ENCODE measurements around the gene GFPT2. TPM values are rescaled to one million over a fixed set of nuclear protein-coding genes. Genes with fewer than 3 reads are reported as not detected.

GFPT2 gene
- total RNA-seq, 1 experiment from 2014 or later, result 0.82 TPM

DNA sequence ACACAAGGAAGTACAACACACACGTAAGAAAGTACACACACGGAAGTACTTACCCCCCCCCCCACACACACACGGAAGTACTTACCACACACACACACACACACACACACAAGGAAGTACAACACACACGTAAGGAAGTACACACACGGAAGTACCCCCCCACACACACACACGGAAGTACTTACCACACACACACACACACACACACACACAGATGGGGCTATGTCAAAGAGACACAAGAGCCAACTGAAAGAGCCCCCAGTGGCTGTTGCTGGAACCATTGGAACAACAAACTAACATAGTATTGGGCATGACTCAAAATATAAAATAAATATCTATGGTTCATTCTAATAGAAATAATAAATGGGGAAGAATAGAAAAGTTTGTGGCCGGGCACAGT is 56.4 kb downstream of the GFPT2 start:
- BruUV-seq (replicated peaks), result no TSS peak
- no peaks in the 10 kb centered on the region for H3K36me3 ChIP-seq (ENCODE audit: insufficient read depth, low read length, poor library complexity, severe bottlenecking)
- H3K9me3 ChIP-seq (ENCODE audit: low read depth, low read length, poor library complexity, severe bottlenecking), result no peaks in the 10 kb centered on the region
- H3K27me3 ChIP-seq (replicated peaks; ENCODE audit: insufficient read depth, low read depth, low read length, poor library complexity), result no peaks in the 10 kb centered on the region
- ChIA-PET CTCF (no interaction called here), POLR2A (ENCODE audit: low non-redundant PET) (no interaction called here)
- no peak overlapping the region for H3K27ac ChIP-seq (ENCODE audit: low read depth, low read length, poor library complexity, severe bottlenecking)
- intact Hi-C loops (cut with micrococcal nuclease; ENCODE audit: unreplicated experiment), result no loop called here
- no peak for TF ChIP-seq EZH2 (IDR thresholded peaks at IDR 0.05; ENCODE audit: borderline replicate concordance, low read depth, low read length, poor library complexity, severe bottlenecking)
- TF ChIP-seq, protein P1, sequence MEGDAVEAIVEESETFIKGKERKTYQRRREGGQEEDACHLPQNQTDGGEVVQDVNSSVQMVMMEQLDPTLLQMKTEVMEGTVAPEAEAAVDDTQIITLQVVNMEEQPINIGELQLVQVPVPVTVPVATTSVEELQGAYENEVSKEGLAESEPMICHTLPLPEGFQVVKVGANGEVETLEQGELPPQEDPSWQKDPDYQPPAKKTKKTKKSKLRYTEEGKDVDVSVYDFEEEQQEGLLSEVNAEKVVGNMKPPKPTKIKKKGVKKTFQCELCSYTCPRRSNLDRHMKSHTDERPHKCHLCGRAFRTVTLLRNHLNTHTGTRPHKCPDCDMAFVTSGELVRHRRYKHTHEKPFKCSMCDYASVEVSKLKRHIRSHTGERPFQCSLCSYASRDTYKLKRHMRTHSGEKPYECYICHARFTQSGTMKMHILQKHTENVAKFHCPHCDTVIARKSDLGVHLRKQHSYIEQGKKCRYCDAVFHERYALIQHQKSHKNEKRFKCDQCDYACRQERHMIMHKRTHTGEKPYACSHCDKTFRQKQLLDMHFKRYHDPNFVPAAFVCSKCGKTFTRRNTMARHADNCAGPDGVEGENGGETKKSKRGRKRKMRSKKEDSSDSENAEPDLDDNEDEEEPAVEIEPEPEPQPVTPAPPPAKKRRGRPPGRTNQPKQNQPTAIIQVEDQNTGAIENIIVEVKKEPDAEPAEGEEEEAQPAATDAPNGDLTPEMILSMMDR (conservative IDR thresholded peaks at IDR 0.05; ENCODE audit: low read depth, low read length), result no peak
- H3K4me3 ChIP-seq (ENCODE audit: low read depth, low read length, poor library complexity, severe bottlenecking), result no peak overlapping the region
- H3K4me1 ChIP-seq (ENCODE audit: insufficient read depth, low read length, poor library complexity, severe bottlenecking), result peaks cover 5% of the 10 kb centered on the region
- peak; percentile 14 for DNase-seq (ENCODE audit: low spot score)

DNA sequence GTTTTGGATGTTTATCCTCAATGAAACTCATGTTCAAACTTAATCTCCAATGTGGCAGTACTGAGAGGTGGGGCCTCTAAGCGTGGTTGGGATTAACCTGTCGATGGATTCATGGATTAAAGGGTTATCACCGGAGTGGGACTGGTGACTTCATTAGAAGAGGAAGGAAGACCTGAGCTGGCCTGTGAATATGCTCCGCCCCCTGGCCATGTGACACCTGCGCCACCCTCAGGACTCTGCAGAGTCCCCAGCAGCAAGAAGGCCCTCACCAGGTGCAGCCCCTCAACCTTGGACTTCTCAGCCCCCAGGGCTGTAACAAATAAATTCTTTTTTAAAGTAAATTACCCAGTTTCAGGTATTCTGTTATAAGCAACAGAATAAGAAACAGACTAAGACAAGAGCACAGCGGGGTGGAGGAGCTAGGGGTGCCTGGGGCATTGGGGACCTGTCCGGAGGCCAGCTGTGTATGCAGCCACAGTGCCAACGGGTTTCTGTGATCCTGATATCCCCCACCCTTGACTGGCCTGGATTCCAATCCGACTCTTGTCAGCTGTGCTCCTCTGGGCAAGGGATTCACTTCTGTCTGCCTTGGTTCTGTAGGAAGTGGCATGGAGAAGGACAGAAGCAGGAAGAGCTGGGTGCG is 58.1 kb downstream of the GFPT2 start:
- no TSS peak for BruUV-seq (replicated peaks)
- intact Hi-C loops (cut with micrococcal nuclease; ENCODE audit: unreplicated experiment), result loop anchor here (5.0 kb wide), 1 partner anchor 32 kb away; no protein-coding TSS in a partner anchor
- Histone ChIP-seq H3K9me3 (ENCODE audit: low read depth, low read length, poor library complexity, severe bottlenecking) (no peaks in the 10 kb centered on the region), H3K27me3 (replicated peaks; ENCODE audit: insufficient read depth, low read depth, low read length, poor library complexity) (no peaks in the 10 kb centered on the region), H3K4me3 (ENCODE audit: low read depth, low read length, poor library complexity, severe bottlenecking) (no peak overlapping the region), H3K27ac (ENCODE audit: low read depth, low read length, poor library complexity, severe bottlenecking) (no peak overlapping the region), H3K4me1 (ENCODE audit: insufficient read depth, low read length, poor library complexity, severe bottlenecking) (peaks cover 5% of the 10 kb centered on the region), H3K36me3 (ENCODE audit: insufficient read depth, low read length, poor library complexity, severe bottlenecking) (no peaks in the 10 kb centered on the region)
- ChIA-PET POLR2A (ENCODE audit: low non-redundant PET) (no interaction called here), CTCF (interaction anchor here (0.7 to 1.0 kb wide), 2 partner anchors 34 to 176 kb away, joined by 3 read pairs; no protein-coding TSS in a partner anchor)
- no peak for DNase-seq (ENCODE audit: low spot score)
- TF ChIP-seq EZH2 (IDR thresholded peaks at IDR 0.05; ENCODE audit: borderline replicate concordance, low read depth, low read length, poor library complexity, severe bottlenecking), result no peak

DNA sequence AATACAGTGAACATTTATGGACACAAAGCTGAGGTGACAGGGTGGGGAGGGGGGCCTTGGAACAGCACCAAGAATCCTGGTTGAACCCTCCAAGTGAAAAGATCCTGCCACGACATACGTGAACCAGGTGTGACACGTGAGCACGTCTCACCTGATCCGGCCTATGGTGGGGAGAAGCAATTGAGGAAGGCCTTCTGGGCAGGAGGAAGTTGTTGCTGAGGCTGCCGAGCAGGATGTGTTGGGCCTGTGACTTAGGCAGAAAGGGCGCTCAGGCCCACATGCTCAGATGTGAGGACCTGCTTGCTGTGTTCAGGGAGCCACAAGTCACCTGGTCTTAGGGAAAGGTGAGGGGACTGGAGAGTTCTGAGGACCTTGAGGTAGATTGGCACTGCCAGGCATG is 58.7 kb downstream of the GFPT2 start:
- Histone ChIP-seq H3K4me3 (ENCODE audit: low read depth, low read length, poor library complexity, severe bottlenecking) (no peak overlapping the region), H3K27ac (ENCODE audit: low read depth, low read length, poor library complexity, severe bottlenecking) (no peak overlapping the region), H3K27me3 (replicated peaks; ENCODE audit: insufficient read depth, low read depth, low read length, poor library complexity) (no peaks in the 10 kb centered on the region), H3K9me3 (ENCODE audit: low read depth, low read length, poor library complexity, severe bottlenecking) (no peaks in the 10 kb centered on the region), H3K4me1 (ENCODE audit: insufficient read depth, low read length, poor library complexity, severe bottlenecking) (peaks cover 5% of the 10 kb centered on the region), H3K36me3 (ENCODE audit: insufficient read depth, low read length, poor library complexity, severe bottlenecking) (no peaks in the 10 kb centered on the region)
- POLR2A ChIA-PET (ENCODE audit: low non-redundant PET), result no interaction called here
- intact Hi-C loops (cut with micrococcal nuclease; ENCODE audit: unreplicated experiment), result loop anchor here (5.0 kb wide), 1 partner anchor 33 kb away; no protein-coding TSS in a partner anchor
- TF ChIP-seq, protein P1 (conservative IDR thresholded peaks at IDR 0.05; ENCODE audit: low read depth, low read length), result no peak
- no peak for TF ChIP-seq EZH2 (IDR thresholded peaks at IDR 0.05; ENCODE audit: borderline replicate concordance, low read depth, low read length, poor library complexity, severe bottlenecking)
- no TSS peak for BruUV-seq (replicated peaks)
- no peak for DNase-seq (ENCODE audit: low spot score)
- CTCF ChIA-PET, result interaction anchor here (1.0 kb wide), 1 partner anchor 176 kb away, joined by 3 read pairs; no protein-coding TSS in a partner anchor

All from A673 (cell line).